Activated T-helper 17 cell treated with anti-CD3 and anti-CD28 coated beads, Interleukin-2, amount 50 U/mL, for 72 hours (primary cell): ENCODE results near the gene EFCAB6. TPM values are rescaled to one million over a fixed set of nuclear protein-coding genes. Genes with fewer than 3 reads are reported as not detected.

ENCODE experiments used
- ATAC-seq: fragments of 150-1000 bp; cut with Tn5 transposase; replicated peaks from 2 replicates; pipeline ENCODE4 v1.10.0; 2021; ENCODE audit warnings: mild to moderate bottlenecking, moderate library complexity
- H3K27ac Mint-ChIP-seq: one replicate; pipeline ENCODE4 v1.8.0; 2022; ENCODE audit warnings: mixed read lengths
- H3K27me3 Mint-ChIP-seq: one replicate; pipeline ENCODE4 v1.8.0; 2022; ENCODE audit warnings: mixed read lengths
- H3K36me3 Mint-ChIP-seq: one replicate; pipeline ENCODE4 v1.8.0; 2022; ENCODE audit warnings: low read depth, mild to moderate bottlenecking, mixed read lengths
- H3K4me1 Mint-ChIP-seq: one replicate; pipeline ENCODE4 v1.8.0; 2022; ENCODE audit warnings: mixed read lengths
- H3K4me3 Mint-ChIP-seq: one replicate; pipeline ENCODE4 v1.8.0; 2022; ENCODE audit warnings: mild to moderate bottlenecking, mixed read lengths
- H3K9me3 Mint-ChIP-seq: one replicate; pipeline ENCODE4 v1.8.0; 2022; ENCODE audit warnings: mixed read lengths
- total RNA-seq, 2 donors: library from RNA; stranded (reverse); gene quantifications; one replicate each; pipeline ENCODE4 v1.2.3, GENCODE V29; 2022

The EFCAB6 gene
- total RNA-seq, 2 donors from 2014 or later, result 0.09 TPM; not detected in 1

DNA sequence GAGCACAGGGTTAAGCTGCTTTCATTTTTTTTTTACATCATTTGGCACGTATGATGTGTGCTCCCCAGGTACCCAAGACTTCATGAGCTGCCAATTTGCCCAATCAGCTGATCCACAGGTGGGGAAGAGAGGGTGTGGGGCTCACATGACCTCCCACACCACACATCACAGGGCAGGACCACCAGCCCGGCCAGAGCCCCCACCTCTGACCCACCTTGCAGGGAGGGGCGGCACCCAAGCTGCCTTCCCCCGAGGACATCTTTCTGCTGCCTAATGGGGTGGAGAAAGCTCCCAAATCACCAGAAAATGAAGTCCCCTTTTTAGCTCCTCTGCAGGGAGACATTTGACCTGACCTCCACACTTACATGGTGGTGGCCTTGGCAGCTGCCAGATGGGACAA, 280.5 kb downstream of the EFCAB6 start:
- no peak overlapping the region for H3K27ac Mint-ChIP-seq
- H3K9me3 Mint-ChIP-seq, result no peaks in the 10 kb centered on the region
- no peaks in the 10 kb centered on the region for H3K4me1 Mint-ChIP-seq
- no peaks in the 10 kb centered on the region for H3K36me3 Mint-ChIP-seq
- ATAC-seq, result no peak
- peaks cover 9% of the 10 kb centered on the region for H3K27me3 Mint-ChIP-seq
- H3K4me3 Mint-ChIP-seq, result no peak overlapping the region

DNA sequence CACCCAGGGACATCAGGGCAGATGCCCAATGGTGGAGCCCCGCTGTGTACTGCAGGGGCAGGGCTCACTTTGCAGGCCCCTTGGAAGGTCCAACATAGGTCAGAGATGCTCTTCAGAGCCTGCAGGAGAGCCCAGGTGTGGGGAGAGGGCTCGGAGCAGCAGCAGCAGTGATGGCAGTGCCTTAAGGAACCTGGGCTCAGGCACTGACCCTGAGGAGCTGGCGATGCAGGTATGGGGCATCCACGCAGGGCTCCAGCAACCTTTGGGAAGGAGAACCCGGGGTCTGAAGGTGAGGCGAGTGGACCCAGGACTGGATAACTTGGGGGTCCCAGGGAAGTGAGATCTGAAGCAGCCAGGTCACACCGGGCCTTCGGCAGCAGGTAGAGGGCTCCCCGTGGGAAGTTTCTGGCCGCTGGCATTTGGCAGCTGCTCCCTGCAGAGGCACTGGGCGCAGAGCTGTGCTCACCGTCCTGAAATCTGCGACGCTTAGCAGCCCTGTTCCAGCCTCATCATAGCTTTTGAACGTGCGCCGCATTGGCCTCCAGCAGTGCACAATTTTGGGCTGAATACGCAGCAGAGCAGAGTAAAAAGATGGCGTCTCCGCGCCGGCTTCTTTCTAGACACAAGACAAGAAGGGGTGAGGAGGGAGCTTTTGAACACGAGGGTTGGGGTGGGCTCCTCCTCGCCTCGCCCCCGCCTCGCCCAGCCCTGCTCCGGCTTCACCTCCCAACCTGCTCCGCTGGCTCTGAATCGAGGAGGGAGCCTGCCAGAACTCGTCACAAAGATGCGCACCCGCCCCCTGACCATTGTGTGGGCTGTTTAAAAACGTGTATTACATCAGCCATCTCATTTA, 281.5 kb downstream of the EFCAB6 start:
- Mint-ChIP-seq H3K27ac (no peak overlapping the region), H3K9me3 (no peaks in the 10 kb centered on the region), H3K36me3 (no peaks in the 10 kb centered on the region), H3K27me3 (peaks cover 9% of the 10 kb centered on the region), H3K4me3 (no peak overlapping the region), H3K4me1 (no peaks in the 10 kb centered on the region)
- ATAC-seq, result no peak

DNA sequence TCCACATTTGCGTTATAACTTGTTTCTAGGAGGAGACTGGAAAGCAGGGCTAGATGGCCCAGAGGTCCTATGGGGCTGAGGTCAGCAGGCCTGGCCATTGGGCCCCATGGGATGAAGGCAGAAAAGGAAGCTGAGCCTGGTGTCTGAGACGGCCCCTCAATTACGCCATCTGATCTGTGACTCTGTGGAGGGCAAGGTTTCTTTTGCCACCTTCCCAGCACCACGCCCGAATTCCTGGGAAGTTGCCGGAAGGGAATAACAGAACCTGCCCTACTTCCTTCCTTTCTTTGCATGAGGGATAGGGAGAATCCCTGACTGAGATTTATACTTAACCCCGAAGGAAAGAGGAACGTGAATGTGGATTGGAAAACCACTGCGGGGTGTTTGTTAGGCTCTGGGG, 282.2 kb downstream of the EFCAB6 start:
- Mint-ChIP-seq H3K27ac (no peak overlapping the region), H3K4me3 (no peak overlapping the region), H3K27me3 (peaks cover 13% of the 10 kb centered on the region), H3K9me3 (no peaks in the 10 kb centered on the region), H3K36me3 (no peaks in the 10 kb centered on the region), H3K4me1 (no peaks in the 10 kb centered on the region)
- no peak for ATAC-seq

GRCh38 chr22:43529461-43529860, 282.6 kb downstream of the EFCAB6 start:
- peaks cover 13% of the 10 kb centered on the region for H3K27me3 Mint-ChIP-seq
- ATAC-seq, result no peak
- no peak overlapping the region for H3K4me3 Mint-ChIP-seq
- H3K4me1 Mint-ChIP-seq, result no peaks in the 10 kb centered on the region
- no peak overlapping the region for H3K27ac Mint-ChIP-seq
- H3K9me3 Mint-ChIP-seq, result no peaks in the 10 kb centered on the region
- no peaks in the 10 kb centered on the region for H3K36me3 Mint-ChIP-seq

DNA sequence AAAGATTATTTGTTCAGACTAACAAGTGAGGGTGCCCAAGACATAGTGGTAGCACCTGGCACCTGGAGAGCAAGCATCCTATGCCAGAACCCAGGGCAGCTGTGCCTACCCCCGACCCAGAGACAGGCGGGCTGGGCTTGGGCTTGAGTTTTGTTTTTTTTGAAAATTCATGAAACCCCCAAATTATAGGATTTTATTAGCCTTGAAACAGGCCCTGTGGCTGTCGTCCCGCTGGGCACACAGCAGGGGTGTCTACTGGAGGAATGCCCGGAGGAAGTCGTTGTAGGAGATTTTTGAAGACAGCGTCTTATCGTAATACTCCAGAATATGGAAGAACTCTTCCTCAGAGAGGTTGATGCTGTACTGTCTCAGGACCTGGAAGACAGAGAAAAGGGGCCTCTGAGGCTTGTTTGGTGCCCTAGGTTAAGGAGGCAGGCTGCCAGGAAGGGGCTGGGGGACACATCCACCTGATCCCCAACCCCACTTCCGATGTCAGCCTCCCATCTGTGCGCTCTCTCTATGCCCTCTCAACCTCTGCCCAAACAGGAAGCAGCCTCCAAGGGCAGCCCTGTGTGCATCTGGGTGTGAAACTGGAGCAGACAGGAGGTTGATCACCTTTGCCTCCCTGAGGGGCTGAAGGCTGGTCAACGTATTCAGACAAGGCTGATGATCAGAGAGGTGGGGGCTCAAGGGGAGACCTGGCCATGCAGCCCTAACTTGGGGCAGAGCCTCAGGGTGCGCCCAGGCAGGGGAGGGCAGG, 283.3 kb downstream of the EFCAB6 start:
- no peak for ATAC-seq
- Mint-ChIP-seq H3K4me3 (no peak overlapping the region), H3K9me3 (no peaks in the 10 kb centered on the region), H3K4me1 (no peaks in the 10 kb centered on the region), H3K27ac (no peak overlapping the region), H3K36me3 (no peaks in the 10 kb centered on the region), H3K27me3 (peaks cover 16% of the 10 kb centered on the region)

GRCh38 chr22:43526946-43527345, 285.2 kb downstream of the EFCAB6 start:
- H3K4me3 Mint-ChIP-seq, result no peak overlapping the region
- H3K4me1 Mint-ChIP-seq, result no peaks in the 10 kb centered on the region
- no peak overlapping the region for H3K27ac Mint-ChIP-seq
- H3K36me3 Mint-ChIP-seq, result no peaks in the 10 kb centered on the region
- peaks cover 16% of the 10 kb centered on the region for H3K27me3 Mint-ChIP-seq
- ATAC-seq, result no peak
- H3K9me3 Mint-ChIP-seq, result no peaks in the 10 kb centered on the region

GRCh38 chr22:43526117-43526655, 285.9 kb downstream of the EFCAB6 start:
- H3K27me3 Mint-ChIP-seq, result peaks cover 16% of the 10 kb centered on the region
- H3K27ac Mint-ChIP-seq, result no peak overlapping the region
- no peak for ATAC-seq
- no peaks in the 10 kb centered on the region for H3K9me3 Mint-ChIP-seq
- no peaks in the 10 kb centered on the region for H3K36me3 Mint-ChIP-seq
- H3K4me1 Mint-ChIP-seq, result no peaks in the 10 kb centered on the region
- H3K4me3 Mint-ChIP-seq, result no peak overlapping the region

DNA sequence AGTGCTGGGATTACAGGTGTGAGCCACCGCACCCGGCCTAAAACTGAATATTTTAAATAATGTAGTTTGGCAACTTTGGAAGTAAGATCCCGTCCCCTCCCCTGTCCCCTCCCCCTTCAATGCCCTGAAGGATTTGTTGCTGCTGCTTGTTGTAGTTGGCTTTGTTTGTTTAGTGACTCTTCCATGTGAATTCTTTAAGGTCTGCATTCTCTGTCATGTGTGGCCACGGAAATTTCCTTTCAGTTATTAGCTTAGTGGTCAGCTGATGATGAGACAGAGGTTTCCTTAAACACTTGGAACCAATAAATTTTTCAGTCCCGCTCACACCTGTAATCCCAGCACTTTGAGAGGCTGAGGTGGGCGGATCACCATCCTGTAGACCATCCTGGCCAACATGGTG, 290.4 kb downstream of the EFCAB6 start:
- Mint-ChIP-seq H3K27me3 (peaks cover 28% of the 10 kb centered on the region), H3K9me3 (no peaks in the 10 kb centered on the region), H3K4me3 (no peak overlapping the region), H3K27ac (peak overlapping the region; percentile 82), H3K4me1 (peaks cover 4% of the 10 kb centered on the region), H3K36me3 (no peaks in the 10 kb centered on the region)
- ATAC-seq, result no peak

GRCh38 chr22:43520632-43521039, 291.5 kb downstream of the EFCAB6 start:
- H3K27ac Mint-ChIP-seq, result peak overlapping the region; percentile 82
- H3K27me3 Mint-ChIP-seq, result peaks cover 25% of the 10 kb centered on the region
- H3K9me3 Mint-ChIP-seq, result no peaks in the 10 kb centered on the region
- H3K36me3 Mint-ChIP-seq, result no peaks in the 10 kb centered on the region
- ATAC-seq, result peak; percentile 94
- peaks cover 4% of the 10 kb centered on the region for H3K4me1 Mint-ChIP-seq
- H3K4me3 Mint-ChIP-seq, result peak overlapping the region; percentile 22

GRCh38 chr22:43516996-43517635, 295.0 kb downstream of the EFCAB6 start:
- H3K4me1 Mint-ChIP-seq, result peaks cover 4% of the 10 kb centered on the region
- H3K9me3 Mint-ChIP-seq, result no peaks in the 10 kb centered on the region
- H3K27me3 Mint-ChIP-seq, result peaks cover 12% of the 10 kb centered on the region
- H3K4me3 Mint-ChIP-seq, result no peak overlapping the region
- peak overlapping the region; percentile 41 for H3K27ac Mint-ChIP-seq
- no peaks in the 10 kb centered on the region for H3K36me3 Mint-ChIP-seq
- ATAC-seq, result no peak

DNA sequence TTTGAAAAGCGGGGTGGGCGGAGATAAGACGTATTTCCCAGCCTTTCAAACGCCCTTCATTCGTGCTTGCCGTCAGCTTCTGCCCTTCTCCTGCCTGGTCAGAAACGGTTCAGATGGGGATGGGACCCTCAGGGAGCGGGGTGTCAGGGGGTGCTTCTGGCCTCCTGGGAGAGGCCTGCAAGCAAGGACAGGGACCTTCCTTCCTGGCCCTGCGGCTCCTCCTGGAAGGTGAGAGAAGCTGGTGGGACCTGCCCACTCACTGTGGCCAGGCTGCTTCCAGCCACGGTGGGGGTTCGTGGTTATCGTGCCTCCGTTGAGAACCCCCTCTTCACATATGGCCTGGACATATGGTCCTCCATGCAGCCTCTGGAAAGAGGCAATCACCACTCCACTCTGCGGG, 295.7 kb downstream of the EFCAB6 start:
- Mint-ChIP-seq H3K4me3 (no peak overlapping the region), H3K27me3 (peaks cover 12% of the 10 kb centered on the region), H3K36me3 (no peaks in the 10 kb centered on the region), H3K27ac (no peak overlapping the region), H3K9me3 (no peaks in the 10 kb centered on the region), H3K4me1 (peaks cover 4% of the 10 kb centered on the region)
- ATAC-seq, result no peak

GRCh38 chr22:43515902-43516301, 296.2 kb downstream of the EFCAB6 start:
- peaks cover 4% of the 10 kb centered on the region for H3K4me1 Mint-ChIP-seq
- peaks cover 12% of the 10 kb centered on the region for H3K27me3 Mint-ChIP-seq
- no peak for ATAC-seq
- no peaks in the 10 kb centered on the region for H3K9me3 Mint-ChIP-seq
- no peak overlapping the region for H3K4me3 Mint-ChIP-seq
- H3K36me3 Mint-ChIP-seq, result no peaks in the 10 kb centered on the region
- no peak overlapping the region for H3K27ac Mint-ChIP-seq

DNA sequence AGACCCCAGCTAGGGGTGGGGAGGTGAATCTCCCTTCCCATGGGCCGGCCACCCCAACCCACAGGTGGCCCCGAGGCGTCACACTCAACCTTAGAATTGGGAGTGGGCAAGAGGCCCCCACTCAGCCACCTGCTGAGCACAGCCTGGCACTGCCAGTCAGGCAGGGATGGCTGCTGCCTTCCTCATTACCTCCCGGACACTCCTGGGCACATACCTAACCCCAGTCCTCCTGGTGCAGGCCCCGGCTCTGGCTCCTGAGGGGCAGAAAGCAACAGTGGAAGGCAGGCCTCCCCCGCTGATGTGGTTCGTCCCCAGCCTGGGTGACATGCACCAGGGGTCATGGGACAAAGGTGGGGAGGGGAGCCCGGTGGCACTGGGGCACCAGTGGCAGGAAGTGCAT, 296.7 kb downstream of the EFCAB6 start:
- Mint-ChIP-seq H3K9me3 (no peaks in the 10 kb centered on the region), H3K4me3 (no peak overlapping the region), H3K27ac (no peak overlapping the region), H3K4me1 (peaks cover 2% of the 10 kb centered on the region), H3K36me3 (no peaks in the 10 kb centered on the region), H3K27me3 (peaks cover 12% of the 10 kb centered on the region)
- ATAC-seq, result no peak

DNA sequence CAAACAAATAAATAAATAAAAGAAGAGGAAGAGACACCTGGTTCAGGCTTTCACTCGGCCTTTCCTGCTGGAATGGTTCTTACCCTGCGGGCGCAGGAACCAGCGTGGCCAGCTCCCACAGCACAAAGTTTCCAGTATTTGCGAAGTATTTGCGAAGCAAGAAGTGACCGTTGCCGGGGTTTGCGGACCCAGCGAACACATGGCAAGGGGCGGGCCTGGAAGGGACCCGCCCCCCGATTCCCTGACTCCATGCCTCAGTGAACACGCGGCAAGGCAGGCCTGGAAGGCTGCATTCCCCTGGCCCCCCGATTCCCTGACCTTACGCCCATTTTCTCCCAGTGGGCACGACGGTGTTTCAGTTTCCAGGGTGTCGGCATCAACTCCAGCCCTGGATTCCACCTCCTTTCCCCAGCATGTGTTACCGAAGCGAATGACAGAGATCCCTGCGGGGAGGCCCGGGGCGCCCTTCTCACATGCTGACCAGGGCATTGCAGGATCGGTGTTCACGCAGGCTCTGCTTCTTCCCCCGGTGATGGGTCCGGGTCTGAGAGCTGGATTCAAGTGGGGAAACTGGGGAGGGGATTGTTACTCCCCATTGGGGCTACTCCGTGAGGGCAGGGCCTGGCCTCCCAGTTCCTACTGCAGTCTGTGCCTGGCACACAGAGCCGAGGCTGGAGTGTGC, 297.5 kb downstream of the EFCAB6 start:
- H3K36me3 Mint-ChIP-seq, result no peaks in the 10 kb centered on the region
- no peaks in the 10 kb centered on the region for H3K4me1 Mint-ChIP-seq
- peaks cover 9% of the 10 kb centered on the region for H3K27me3 Mint-ChIP-seq
- no peak overlapping the region for H3K4me3 Mint-ChIP-seq
- no peak overlapping the region for H3K27ac Mint-ChIP-seq
- no peak for ATAC-seq
- H3K9me3 Mint-ChIP-seq, result no peaks in the 10 kb centered on the region
